Smooth muscle cell (in vitro differentiated cells): ENCODE data around the gene IFNA5. TPM values are rescaled to one million over a fixed set of nuclear protein-coding genes. Genes with fewer than 3 reads are reported as not detected.

ENCODE experiments used
- DNase-seq: peaks from one replicate; lab custom pipeline; 2025; ENCODE audit not compliant: unreplicated experiment; lab: John Stamatoyannopoulos, UW
- H2AFZ ChIP-seq: fragments of 200-600 bp; sonication (generic); 2 replicates; pipeline ENCODE4 v1.6.0; 2016; ENCODE audit warnings: antibody characterized with exemption, low read depth, mild to moderate bottlenecking
- H3F3A ChIP-seq: fragments of 200-600 bp; sonication (generic); 2 replicates; pipeline ENCODE4 v1.6.0; 2017; ENCODE audit warnings: antibody characterized with exemption, low read depth
- H3K27ac ChIP-seq: fragments of 200-600 bp; sonication (generic); 2 replicates; pipeline ENCODE4 v1.5.1; 2016; ENCODE audit warnings: low read depth, mild to moderate bottlenecking
- H3K27me3 ChIP-seq: fragments of 200-600 bp; sonication (generic); 2 replicates; pipeline ENCODE4 v1.6.1; 2016; ENCODE audit warnings: low read depth, mild to moderate bottlenecking
- H3K36me3 ChIP-seq: fragments of 200-600 bp; sonication (generic); 2 replicates; pipeline ENCODE4 v1.5.1; 2016; ENCODE audit warnings: low read depth
- H3K4me1 ChIP-seq: fragments of 200-600 bp; sonication (generic); 2 replicates; pipeline ENCODE4 v1.5.1; 2016; ENCODE audit warnings: low read depth
- H3K4me2 ChIP-seq: fragments of 200-600 bp; sonication (generic); 2 replicates; pipeline ENCODE4 v1.6.0; 2016; ENCODE audit warnings: mild to moderate bottlenecking
- H3K4me3 ChIP-seq: fragments of 200-600 bp; sonication (generic); 2 replicates; pipeline ENCODE4 v1.5.1; 2016; ENCODE audit warnings: mild to moderate bottlenecking
- H3K79me2 ChIP-seq: fragments of 200-600 bp; sonication (generic); 2 replicates; pipeline ENCODE4 v1.6.0; 2016; ENCODE audit warnings: low read depth, mild to moderate bottlenecking
- H3K9ac ChIP-seq: fragments of 200-600 bp; sonication (generic); 2 replicates; pipeline ENCODE4 v1.6.0; 2016; ENCODE audit warnings: low read depth
- H3K9me3 ChIP-seq: fragments of 200-600 bp; sonication (generic); replicated peaks from 2 replicates; pipeline ENCODE4 v1.5.1; 2016; ENCODE audit warnings: low read depth
- H4K20me1 ChIP-seq: fragments of 200-600 bp; sonication (generic); 2 replicates; pipeline ENCODE4 v1.6.0; 2016; ENCODE audit warnings: low read depth
- WGBS: methylation state at CpG from one replicate; pipeline ENCODE4 v1.1.7; 2016; ENCODE audit warnings: low lambda C conversion rate; 5-methylcytosine and 5-hydroxymethylcytosine counted together
- polyA plus RNA-seq: library from polyadenylated mRNA; unstranded; fragments of >200 nt; fragmentation: Nextera tagmentation; extraction: Ambion mirVana; gene quantifications from 2 replicates; pipeline ENCODE4 v1.2.1, GENCODE V29; 2016
- total RNA-seq: library from RNA; depleted of rRNA; stranded (reverse); fragments of >200 nt; gene quantifications from 2 replicates; pipeline ENCODE4 v1.2.3, GENCODE V29; 2014
- TF ChIP-seq, protein P1 (sequence below): fragments of 200-600 bp; sonication (generic); IDR thresholded peaks from 2 replicates; pipeline ENCODE4 v1.5.1; 2017; ENCODE audit warnings: borderline replicate concordance, mild to moderate bottlenecking, antibody characterized with exemption; ENCODE audit not compliant: insufficient read depth, poor library complexity, severe bottlenecking

The IFNA5 gene
- total and polyA plus RNA-seq, 2 experiments from 2014 or later: 0.36 TPM; not detected in 1

GRCh38 chr9:21336457-21336856 is 31.3 kb upstream of the IFNA5 start:
- TF ChIP-seq, protein P1, sequence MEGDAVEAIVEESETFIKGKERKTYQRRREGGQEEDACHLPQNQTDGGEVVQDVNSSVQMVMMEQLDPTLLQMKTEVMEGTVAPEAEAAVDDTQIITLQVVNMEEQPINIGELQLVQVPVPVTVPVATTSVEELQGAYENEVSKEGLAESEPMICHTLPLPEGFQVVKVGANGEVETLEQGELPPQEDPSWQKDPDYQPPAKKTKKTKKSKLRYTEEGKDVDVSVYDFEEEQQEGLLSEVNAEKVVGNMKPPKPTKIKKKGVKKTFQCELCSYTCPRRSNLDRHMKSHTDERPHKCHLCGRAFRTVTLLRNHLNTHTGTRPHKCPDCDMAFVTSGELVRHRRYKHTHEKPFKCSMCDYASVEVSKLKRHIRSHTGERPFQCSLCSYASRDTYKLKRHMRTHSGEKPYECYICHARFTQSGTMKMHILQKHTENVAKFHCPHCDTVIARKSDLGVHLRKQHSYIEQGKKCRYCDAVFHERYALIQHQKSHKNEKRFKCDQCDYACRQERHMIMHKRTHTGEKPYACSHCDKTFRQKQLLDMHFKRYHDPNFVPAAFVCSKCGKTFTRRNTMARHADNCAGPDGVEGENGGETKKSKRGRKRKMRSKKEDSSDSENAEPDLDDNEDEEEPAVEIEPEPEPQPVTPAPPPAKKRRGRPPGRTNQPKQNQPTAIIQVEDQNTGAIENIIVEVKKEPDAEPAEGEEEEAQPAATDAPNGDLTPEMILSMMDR: no peak
- H3F3A ChIP-seq: no peaks in the 10 kb centered on the region
- no peak overlapping the region for H3K4me2 ChIP-seq
- no peak overlapping the region for H3K27ac ChIP-seq
- H3K4me3 ChIP-seq: no peak overlapping the region
- H3K36me3 ChIP-seq: no peaks in the 10 kb centered on the region
- H2AFZ ChIP-seq: peak overlapping the region; percentile 98
- H4K20me1 ChIP-seq: peaks cover 27% of the 10 kb centered on the region
- no peaks in the 10 kb centered on the region for H3K9me3 ChIP-seq
- no peak for DNase-seq
- H3K4me1 ChIP-seq: peaks cover 33% of the 10 kb centered on the region
- no peak overlapping the region for H3K9ac ChIP-seq
- H3K27me3 ChIP-seq: no peaks in the 10 kb centered on the region
- H3K79me2 ChIP-seq: peaks cover 42% of the 10 kb centered on the region

GRCh38 chr9:21334701-21335632 is 29.9 kb upstream of the IFNA5 start, which contains the start of gene KLHL9:
Gene KLHL9 (minus strand): TSS chr9:21335404. CDS start chr9:21334859, 545 bp downstream.
- DNase-seq: peak; percentile 78
- 1% methylated on average over 54 of the region's 55 CpGs for WGBS
- peak within 1 kb of the TSS; percentile 98 for H3K9ac ChIP-seq
- peaks cover 42% of the 10 kb centered on the region for H4K20me1 ChIP-seq
- no peaks in the 10 kb centered on the region for H3K27me3 ChIP-seq
- H3F3A ChIP-seq: no peaks in the 10 kb centered on the region
- TF ChIP-seq, protein P1: no peak
- H2AFZ ChIP-seq: peak within 1 kb of the TSS; percentile 98
- H3K79me2 ChIP-seq: peaks cover 57% of the 10 kb centered on the region
- H3K4me2 ChIP-seq: peak within 1 kb of the TSS; percentile 90
- peaks cover 38% of the 10 kb centered on the region for H3K4me1 ChIP-seq
- peak within 1 kb of the TSS; percentile 67 for H3K4me3 ChIP-seq
- no peaks in the 10 kb centered on the region for H3K9me3 ChIP-seq
- peak within 1 kb of the TSS; percentile 93 for H3K27ac ChIP-seq
- no peaks in the 10 kb centered on the region for H3K36me3 ChIP-seq

DNA sequence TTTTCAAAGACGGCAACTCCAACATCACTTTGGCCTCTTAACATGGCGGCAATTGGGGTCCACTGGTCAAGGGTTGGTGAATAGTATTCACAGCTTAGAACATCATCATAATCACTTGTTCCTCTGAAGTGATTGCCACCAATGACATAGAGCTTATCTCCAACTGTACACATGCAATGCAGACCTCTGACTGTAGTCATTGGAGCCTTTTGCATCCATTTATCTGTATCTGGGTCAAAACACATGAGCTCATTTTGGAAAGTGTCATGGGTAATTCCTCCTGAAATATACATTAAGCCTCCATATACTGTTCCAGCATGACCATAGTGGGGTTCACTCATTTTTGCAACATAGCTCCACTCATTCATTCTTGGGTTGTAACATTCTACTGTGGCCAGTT is 28.1 kb upstream of the IFNA5 start:
- DNase-seq: no peak
- no peaks in the 10 kb centered on the region for H3K27me3 ChIP-seq
- H3K4me1 ChIP-seq: peaks cover 38% of the 10 kb centered on the region
- TF ChIP-seq, protein P1: no peak
- no peaks in the 10 kb centered on the region for H3K36me3 ChIP-seq
- 98% methylated on average over 2 of the region's 2 CpGs for WGBS
- H4K20me1 ChIP-seq: peaks cover 60% of the 10 kb centered on the region
- no peaks in the 10 kb centered on the region for H3F3A ChIP-seq
- H2AFZ ChIP-seq: no peak overlapping the region
- H3K79me2 ChIP-seq: peaks cover 74% of the 10 kb centered on the region
- H3K4me2 ChIP-seq: peak overlapping the region; percentile 90
- no peaks in the 10 kb centered on the region for H3K9me3 ChIP-seq
- peak overlapping the region; percentile 67 for H3K4me3 ChIP-seq
- H3K9ac ChIP-seq: no peak overlapping the region
- no peak overlapping the region for H3K27ac ChIP-seq
